ENCODE data around the gene ZBBX.
"Not testable (repeated sequence)": the region's sequence is repeated elsewhere in the genome, so short reads cannot be mapped to it uniquely, and the experiment has no call there.

The ZBBX gene, protein sequence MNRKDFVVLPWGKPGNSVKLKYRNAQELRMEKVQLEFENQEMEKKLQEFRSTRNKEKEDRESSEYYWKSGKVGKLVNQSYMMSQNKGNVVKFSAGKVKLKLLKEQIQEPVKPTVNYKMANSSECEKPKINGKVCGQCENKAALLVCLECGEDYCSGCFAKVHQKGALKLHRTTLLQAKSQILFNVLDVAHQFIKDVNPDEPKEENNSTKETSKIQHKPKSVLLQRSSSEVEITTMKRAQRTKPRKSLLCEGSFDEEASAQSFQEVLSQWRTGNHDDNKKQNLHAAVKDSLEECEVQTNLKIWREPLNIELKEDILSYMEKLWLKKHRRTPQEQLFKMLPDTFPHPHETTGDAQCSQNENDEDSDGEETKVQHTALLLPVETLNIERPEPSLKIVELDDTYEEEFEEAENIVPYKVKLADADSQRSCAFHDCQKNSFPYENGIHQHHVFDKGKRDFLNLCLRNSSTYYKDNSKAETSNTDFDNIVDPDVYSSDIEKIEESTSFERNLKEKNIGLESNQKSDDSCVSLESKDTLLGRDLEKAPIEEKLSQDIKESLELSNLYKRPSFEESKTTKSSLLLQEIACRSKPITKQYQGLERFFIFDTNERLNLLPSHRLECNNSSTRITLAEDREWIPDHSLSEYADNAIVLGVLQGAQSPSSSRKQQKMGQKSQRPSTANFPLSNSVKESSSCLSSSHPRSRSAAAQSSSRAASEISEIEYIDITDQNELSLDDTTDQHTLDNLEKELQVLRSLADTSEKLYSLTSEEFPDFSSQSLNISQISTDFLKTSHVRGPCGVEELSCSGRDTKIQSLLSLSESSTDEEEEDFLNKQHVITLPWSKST

DNA sequence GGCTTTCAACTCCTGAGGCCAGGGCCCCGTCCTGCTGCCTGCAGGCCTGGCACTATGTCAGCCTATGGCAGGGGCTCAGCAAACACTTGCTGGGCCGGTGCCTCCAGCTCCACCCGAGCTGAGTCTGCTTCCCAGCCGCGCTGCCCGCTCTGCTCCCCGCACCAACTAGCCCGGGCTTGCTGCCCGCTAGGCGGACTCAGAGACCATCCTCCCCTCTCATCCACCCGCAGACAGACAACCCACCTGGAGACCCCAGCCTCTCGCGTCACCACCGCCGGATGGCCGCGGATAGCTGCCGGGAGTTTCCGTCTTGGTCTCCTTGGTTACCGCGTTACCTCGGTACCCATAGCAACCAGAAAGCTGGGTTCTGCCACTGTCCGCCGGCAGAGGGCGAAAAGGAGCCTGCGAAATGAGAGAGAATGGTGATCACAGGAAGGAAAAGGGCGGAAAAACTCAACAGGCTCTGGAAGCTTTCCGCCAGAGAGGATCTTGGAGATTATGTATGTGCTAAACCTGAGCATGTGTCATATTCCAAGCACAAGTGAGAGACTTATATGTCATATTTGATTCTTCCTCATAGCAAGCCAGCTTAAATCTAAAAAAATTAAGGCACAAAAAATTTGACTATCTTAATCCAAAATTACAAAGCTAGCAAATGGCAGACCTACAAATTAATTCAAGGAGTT lies at the start of gene ZBBX:
TSS of gene ZBBX (minus strand) at position 294 of the 686 bp plus-strand sequence. CDS start 7,396 bp downstream, outside the sequence.
- DNase-seq (ENCODE audit: low spot score) = peak; percentile 48

DNA sequence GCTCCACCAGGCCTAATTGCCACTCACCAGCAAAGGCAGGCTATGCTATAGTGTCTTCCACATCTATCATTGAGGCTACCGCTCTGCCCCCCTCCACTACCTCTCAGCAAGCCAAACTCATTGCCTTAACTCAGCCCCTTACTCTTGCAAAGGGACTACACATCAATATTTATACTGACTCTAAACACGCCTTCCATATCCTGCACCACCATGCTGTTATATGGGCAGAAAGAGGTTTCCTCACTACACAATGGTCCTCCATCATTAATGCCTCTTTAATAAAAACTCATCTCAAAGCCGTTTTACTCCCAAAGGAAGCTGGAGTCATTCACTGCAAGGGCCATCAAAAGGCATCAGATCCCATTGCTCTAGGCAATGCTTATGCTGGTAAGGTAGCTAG lies 46.9 kb upstream of the ZBBX start:
- not testable (repeated sequence) for DNase-seq (ENCODE audit: low spot score)

DNA sequence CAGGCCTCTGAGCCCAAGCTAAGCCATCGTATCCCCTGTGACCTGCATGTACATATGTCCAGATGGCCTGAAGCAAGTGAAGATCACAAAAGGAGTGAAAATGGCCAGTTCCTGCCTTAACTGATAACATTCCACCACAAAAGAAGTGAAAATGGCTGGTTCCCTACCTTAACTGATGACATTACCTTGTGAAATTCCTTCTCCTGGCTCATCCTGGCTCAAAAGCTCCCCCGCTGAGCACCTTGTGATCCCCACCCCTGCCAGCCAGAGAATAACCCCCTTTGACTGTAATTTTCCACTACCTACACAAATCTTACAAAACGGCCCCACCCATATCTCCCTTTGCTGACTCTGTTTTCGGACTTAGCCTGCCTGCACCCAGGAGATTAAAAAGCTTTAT lies 42.3 kb upstream of the ZBBX start:
- not testable (repeated sequence) for DNase-seq (ENCODE audit: low spot score)

DNA sequence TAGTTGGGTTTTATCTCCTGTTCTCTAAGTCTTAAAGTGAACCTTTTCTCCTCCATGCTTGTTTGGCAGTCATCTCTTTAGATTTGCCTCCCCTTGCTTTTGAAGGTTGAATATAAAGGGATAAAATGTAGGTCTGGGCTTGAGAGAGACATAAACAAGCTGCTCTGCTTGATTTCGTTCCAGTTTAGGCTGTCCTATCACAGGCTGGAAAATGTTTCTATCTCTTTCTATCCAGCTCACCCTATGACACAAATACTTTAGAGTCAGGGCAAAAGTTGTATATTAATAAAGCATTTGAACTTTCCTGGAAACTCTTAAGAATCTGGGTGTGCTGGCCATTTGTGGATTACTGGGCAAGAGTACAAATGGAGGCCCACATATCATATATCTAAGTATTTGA lies 29.5 kb upstream of the ZBBX start:
- no peak for DNase-seq (ENCODE audit: low spot score)

DNA sequence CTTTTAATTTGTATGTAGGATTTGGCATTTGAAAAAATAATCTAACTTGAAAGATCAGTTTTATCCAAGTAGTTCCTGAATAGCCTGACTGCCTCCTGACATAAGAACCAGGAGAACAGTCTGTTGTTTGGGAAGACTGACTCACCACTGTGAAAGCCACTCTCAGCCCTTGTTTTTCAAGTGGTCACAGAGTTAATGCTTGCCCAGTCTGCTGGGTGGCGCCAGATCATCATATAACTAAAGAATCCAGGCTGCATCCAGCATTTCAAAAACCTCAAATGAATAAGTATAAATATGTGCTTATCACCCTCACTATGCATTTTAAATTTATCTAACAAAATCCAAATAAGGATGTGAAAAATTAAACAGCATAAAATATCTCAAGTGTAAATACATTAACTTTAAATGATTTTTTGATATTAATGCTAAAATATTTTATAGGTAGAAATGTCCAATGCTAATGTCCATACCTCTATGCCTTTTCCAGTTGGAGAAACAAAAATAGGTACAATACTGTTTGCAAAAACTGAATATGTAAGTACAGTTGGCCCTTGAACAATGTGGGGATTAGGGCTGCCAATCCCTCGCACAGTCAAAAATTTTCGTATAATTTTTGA lies 26.9 kb upstream of the ZBBX start:
- DNase-seq (ENCODE audit: low spot score) = no peak

DNA sequence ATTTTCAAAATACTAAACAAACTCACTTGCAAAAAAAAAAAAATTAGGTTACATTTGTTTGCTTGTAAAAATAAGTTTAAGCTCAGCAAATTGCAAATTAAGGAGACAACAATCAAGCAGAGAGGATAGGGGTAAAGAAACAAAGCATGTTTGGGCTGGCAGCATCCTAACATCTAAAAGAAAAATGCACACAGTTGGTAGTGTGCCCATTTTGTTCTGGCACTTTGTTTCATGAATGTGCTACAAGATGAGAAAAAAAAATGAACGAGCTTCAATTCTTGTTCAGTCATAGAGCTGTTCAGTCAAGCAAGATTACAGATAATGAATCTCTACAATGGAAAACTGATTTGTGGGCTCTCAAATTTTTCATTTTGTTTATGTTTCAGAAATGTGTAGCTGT lies 17.7 kb upstream of the ZBBX start:
- no peak for DNase-seq (ENCODE audit: low spot score)

DNA sequence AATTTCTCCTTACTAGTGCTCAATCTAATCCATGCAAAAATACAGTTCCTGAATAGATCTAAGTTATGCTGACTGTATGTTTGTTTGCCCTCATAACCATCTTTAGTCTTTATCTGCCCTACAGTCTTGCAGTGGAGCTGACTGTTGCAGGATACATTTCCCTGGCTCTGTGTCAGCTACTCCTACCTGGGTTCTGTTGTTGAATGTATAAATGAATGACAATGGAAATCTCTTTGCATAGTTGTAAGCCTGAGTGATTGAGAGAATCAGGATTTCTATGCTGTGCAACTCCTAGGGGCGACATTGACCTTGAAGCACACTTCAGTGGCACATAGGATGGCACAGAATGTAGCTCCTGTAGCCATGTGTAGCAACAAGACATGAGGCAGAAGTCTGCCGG lies 16.0 kb upstream of the ZBBX start:
- DNase-seq (ENCODE audit: low spot score) = no peak

DNA sequence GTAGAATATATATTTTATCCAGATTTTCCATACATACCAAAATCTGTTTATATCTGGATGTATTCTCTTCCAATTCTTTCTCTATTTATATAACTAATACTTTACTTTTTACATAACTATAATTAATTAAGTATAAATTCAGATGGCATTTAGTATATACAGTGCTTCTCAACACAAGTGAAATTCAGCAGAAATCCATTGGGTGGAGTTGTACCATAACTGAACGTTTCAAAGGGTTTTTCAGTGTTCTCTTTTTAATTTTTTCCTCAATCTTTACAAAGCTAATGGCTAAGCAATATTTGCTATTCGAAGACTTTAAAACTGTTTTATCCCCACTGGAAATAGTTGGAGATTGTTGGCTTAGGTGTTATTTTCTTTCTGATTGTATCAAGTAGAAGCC lies 13.9 kb upstream of the ZBBX start:
- DNase-seq (ENCODE audit: low spot score) = no peak

DNA sequence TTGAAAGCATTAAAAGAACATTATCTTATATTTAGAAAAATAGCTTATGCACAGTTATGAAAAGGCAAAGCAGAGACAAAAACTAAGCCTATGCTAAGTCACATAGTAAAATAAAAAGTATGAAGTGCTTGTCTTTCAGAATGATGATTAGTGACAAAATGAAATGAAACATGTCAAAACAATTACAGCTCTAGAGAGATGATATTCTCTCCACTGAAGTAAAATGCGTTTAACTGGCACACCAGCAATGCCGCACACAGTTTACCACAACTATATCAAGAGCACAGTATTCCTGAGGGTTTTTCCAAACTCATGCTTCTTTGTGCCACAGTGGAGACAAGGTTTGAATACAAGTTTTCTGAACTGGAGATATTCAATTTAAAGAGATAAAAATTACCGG lies 2.1 kb upstream of the ZBBX start:
- no peak for DNase-seq (ENCODE audit: low spot score)

DNA sequence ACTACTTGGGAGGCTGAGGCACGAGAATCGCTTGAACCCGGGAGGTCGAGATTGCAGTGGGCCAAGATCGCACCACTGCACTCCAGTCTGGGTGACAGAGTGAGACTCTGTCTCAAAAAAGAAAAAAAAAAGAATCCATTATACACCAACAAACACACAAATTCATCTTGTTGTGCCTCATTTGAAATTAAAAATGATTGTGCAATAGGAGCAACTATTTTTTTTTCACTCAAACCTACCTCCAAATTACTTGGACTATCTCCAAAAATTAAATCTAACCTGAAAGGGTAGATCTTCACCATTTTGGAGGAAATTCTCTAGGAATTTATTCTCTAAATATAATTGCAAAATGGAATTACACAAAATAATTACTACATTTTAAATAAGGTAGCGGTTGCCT lies 4.6 kb downstream of the ZBBX start:
- DNase-seq (ENCODE audit: low spot score) = no peak

DNA sequence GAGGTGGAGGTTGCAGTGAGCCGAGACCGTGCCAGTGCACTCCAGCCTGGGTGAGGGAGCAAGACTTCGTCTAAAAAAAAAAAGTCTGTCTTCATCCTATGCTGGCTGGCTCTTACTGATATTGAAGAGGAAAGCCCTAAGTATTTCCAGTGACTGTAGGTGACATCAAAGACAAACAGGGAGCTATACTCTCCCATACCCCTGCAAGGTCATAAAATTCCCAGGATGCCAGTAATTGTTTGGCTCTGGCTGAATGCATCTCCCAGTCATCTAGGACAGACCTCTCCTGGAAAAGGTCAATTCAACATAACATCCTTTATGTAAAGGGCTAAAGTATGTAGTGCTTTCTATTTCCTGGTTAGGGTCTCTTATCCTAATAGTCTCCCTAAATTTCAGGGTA lies 8.0 kb downstream of the ZBBX start:
- no peak for DNase-seq (ENCODE audit: low spot score)

DNA sequence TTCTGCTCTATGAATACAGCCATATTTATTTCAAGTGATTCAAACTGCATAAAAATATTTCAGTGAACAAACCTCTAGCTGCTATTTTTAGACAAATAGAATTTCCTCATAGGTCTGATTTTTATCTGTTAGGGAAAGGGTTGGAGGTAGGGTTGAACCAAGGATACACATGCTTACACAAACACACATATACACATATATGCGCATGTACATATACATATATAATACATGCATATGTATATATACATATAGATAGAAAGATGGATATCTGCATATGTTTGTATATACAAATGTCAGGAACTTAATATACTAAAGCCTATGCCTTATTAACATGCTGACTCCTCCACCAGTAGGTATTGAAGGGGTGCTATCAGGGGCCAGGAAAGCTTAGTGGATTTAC lies 18.1 kb downstream of the ZBBX start:
- no peak for DNase-seq (ENCODE audit: low spot score)

DNA sequence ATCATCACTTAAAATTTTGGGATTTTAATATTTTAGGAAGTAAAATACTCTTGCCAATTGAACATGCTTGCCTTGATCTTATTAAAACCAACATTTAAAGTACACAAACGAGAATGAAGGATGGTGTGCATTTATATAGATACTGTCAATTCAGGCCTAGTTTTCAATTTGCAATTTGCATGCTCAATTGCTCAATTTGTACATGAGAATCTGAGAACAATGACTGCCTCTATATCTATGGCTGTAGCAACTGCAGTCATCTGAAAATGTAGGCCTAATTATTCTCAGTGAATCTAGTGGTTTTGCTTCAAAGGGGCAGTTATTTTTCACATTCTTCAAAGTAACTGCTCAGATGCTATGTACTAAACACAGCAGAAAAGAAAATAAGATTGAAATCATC lies 18.8 kb downstream of the ZBBX start:
- no peak for DNase-seq (ENCODE audit: low spot score)

DNA sequence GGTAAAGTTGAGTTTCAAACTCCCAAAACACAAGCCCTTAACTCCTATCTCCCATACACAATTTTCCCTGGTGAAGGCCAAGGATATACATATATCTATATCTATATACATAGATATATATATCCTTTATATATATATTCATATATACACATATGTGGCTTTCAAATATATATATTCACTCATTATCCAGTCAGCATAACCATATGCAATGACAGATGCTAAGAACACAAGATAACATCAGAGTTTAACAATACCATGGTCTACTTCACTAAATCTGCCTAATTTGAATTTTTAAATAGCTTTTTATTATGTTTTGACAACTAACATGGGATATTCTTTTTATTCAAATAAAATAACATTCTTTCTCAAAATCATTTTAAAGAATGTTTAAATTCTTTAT lies 24.7 kb downstream of the ZBBX start:
- no peak for DNase-seq (ENCODE audit: low spot score)

DNA sequence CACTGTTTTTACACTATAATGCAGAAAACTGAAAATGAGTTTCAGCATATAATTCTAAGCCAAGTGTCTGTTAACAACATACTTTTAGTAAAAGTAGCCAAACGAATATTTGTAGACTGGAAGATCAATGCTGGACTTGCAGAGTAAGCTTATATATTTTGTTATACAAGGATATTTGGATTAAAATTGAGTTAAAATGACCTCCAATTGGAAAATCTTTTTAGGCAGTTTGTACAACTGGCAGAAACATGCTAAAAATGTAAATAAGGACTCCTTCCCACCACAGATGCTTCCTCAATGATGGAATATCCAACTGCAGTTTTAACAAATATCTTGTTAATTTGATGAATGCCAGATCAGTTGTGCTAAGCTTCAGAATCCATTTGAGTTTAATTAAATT lies 25.3 kb downstream of the ZBBX start:
- DNase-seq (ENCODE audit: low spot score) = no peak

DNA sequence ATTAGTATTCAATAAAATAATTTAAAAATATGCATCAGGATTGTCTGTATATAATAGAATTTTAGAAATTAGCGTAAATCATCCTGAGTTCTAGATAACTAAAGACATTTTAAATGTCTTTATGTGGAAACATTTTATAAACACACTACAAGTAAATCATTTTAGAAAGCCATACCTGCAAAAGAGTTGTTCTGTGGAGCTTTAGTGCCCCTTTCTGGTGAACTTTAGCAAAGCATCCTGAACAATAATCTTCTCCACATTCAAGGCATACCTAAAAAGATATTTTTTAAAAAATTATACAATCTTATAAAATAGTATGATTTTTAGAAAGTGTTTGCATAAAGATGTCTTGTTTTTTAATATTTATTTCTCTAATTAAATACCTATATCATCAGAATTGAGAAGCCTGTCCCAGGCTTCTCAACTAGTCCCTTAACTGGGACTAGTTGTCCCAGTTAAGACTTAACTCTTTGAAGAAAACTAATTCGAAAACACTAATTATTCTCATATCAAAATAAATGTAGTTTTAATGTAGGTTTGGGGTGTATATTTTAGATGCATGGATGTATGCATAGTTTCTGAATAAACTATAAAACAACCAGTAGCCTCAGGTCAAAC lies 29.7 kb downstream of the ZBBX start:
- DNase-seq (ENCODE audit: low spot score) = no peak

DNA sequence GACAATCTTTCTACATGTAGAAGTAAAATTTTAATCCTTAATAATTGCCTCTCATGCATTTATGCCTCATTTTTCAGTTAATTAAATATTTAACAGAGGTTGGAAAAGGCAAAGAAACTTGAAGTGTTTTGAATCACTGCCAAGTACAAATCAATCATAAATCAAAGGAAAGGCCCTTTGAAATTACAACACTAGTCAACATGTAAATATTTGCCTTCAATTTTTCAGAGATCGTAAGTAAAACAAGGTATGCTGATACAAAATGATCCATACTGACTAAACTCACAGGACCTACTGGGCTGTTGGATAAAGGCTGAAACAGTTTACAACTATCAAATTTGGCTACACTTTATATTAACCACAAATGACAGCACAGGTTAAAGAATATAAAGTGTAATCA lies 33.9 kb downstream of the ZBBX start:
- DNase-seq (ENCODE audit: low spot score) = no peak

DNA sequence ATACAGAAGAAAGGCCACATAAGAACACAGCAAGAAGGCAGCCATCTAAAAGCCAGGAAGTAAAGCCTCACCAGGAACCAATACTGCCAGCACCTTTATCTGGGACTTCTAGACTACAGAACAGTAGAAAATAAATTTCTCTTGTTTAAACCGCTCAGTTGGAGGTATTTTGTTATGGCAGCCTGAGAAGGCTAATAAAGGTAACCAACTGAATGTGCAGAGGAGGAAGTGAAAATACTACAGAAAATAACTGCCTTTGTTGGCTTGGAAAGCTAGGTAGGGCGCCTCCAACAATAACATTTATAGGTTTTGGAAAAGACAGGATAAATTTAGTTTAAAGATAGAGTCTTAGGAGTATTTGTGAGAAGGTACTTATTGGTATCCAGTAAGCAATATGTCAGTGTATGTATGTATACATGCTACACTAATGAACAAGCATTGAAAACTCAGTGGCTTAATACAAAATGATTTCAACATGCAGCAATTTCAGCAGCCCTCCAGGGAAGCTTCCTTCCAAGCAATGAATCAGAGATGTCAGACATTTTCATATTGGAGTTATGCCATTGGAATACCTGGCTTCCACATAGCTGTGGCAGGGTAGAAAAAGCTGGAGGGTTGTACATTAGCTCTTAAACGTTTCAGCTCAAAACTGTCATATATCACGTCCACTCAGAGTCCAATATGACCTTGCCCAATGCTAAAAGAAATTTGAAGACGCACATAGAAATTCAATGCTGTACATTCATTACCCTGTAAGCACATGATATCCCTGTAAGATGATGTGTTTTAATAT lies 48.9 kb downstream of the ZBBX start:
- DNase-seq (ENCODE audit: low spot score) = no peak

DNA sequence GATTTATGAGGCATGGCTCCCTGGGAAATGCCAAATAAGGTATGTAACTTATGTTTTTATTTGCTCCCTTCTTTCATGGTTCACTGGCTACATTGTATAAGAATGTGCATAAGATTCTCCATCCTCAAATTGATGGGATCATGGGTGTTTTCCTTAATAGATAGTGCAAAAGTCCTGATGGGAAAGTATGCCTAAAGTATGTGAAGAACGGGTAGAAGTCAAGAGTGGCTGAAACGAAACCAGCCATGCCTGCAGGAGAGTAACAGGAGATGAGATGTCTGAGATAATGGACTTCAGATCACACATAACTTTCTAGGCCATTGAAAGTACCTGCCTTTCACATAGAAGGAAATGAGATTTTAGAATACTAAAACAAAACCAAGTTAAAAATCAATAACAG lies 56.5 kb downstream of the ZBBX start:
- DNase-seq (ENCODE audit: low spot score) = no peak

DNA sequence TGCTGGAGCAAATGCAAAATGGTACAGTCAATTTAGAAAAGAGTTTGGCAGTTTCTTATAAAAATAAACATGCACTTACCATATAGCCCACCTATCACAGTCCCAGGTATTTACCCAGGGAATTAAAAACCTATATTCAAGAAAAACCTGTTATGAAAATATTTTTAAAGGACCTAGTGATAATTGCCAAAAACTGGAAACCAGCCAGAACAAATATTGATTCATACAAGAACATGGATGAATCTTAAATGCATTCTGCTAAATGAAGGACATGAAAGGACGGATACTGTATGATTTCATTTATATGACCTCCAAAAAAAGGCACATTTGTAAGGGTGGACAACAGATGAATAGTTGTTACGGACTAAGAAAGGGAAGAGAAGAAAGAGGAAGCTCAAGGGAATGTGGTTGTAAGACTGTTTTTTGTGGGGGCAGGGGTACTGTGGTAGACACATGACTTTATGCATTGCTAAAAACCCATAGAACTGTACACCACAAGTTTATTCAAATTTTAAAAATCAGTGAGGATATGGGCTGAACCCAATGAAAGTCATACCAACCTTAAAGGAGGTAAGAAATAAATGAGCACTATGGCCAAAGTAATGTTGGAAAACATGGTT lies 61.0 kb downstream of the ZBBX start:
- DNase-seq (ENCODE audit: low spot score) = no peak

DNA sequence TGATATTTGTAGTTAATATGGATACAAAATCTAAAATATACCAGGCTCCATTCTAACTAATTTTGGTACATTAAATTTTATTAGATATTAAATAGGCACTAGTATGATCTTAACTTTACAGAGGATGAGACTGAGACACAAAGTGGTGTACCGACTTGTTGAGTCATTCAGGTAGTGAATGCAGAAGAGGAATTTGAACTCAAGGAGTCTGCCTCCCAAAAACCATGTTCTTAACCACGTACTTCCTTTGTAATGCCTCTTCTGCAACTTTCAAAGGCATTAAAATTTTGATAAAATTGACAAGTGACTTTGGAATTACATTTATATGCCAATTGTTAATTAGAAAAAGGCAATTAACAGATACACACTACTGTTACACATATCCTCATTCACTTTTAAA lies 61.8 kb downstream of the ZBBX start:
- DNase-seq (ENCODE audit: low spot score) = no peak

Measured in germinal center (tissue), 1 donor.